C4-2B (cell line): ENCODE data around the gene OR51G2.
A peak's percentile ranks its signal among the peaks of the same experiment; 100 is the strongest.

Experiments
- H3K27ac ChIP-seq: fragments of 450-650 bp; 2 replicates; pipeline ENCODE4 v1.5.1; 2017
- ZFX ChIP-seq: fragments of 450-650 bp; IDR thresholded peaks from 2 replicates; pipeline ENCODE4 v1.6.1; 2017
- TF ChIP-seq, protein P1 (sequence below): fragments of 450-650 bp; conservative IDR thresholded peaks from 2 replicates; pipeline ENCODE4 v1.5.1; 2017; ENCODE audit warnings: mild to moderate bottlenecking

OR51G2 gene

DNA sequence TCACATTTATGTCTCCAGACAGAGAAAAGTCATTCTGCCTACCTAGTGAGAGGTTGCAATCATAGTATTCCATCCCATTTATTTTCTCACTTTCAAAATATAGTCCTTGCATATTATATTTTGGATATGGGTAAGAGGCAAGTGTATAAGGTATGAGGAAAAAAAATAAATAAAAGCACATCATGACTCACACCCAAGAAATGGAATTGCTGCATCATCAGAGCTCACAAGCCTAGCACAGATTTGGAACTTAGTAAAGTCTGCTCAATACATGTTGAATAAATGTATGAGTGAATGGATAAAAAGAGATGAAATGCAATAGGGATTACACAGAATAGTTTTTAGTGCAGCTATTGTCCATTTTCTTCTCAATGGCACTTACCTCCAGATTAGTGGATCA lies 7.5 kb upstream of the OR51G2 start:
- H3K27ac ChIP-seq = no peak overlapping the region
- TF ChIP-seq, protein P1, sequence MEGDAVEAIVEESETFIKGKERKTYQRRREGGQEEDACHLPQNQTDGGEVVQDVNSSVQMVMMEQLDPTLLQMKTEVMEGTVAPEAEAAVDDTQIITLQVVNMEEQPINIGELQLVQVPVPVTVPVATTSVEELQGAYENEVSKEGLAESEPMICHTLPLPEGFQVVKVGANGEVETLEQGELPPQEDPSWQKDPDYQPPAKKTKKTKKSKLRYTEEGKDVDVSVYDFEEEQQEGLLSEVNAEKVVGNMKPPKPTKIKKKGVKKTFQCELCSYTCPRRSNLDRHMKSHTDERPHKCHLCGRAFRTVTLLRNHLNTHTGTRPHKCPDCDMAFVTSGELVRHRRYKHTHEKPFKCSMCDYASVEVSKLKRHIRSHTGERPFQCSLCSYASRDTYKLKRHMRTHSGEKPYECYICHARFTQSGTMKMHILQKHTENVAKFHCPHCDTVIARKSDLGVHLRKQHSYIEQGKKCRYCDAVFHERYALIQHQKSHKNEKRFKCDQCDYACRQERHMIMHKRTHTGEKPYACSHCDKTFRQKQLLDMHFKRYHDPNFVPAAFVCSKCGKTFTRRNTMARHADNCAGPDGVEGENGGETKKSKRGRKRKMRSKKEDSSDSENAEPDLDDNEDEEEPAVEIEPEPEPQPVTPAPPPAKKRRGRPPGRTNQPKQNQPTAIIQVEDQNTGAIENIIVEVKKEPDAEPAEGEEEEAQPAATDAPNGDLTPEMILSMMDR = no peak
- TF ChIP-seq ZFX = no peak

DNA sequence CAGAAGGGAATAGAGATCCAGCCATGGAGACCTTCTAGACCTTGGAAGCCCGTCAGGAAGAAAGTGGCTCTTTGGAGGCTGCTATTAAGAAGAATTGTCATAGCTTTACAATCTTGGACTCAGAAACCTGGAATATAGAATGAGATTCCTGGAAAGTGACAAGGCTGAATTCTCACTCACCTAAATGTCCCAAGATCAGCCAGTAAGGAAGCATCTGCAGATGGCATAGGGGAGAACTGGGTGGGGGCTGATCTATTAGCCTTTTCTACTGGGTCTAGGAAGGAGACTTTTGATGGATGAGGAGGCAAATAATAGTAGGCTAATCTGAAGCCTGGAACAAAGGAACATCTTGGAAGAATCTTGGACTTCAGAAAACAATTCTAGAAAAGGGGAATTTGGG lies 5.1 kb upstream of the OR51G2 start, which contains the start of gene OR51G1:
Gene OR51G1 (minus strand): TSS at position 101 of the 400 bp plus-strand sequence. CDS start 0 bp downstream, at position 101.
- no peak within 1 kb of the TSS for H3K27ac ChIP-seq
- TF ChIP-seq, protein P1 = no peak
- TF ChIP-seq ZFX = no peak

DNA sequence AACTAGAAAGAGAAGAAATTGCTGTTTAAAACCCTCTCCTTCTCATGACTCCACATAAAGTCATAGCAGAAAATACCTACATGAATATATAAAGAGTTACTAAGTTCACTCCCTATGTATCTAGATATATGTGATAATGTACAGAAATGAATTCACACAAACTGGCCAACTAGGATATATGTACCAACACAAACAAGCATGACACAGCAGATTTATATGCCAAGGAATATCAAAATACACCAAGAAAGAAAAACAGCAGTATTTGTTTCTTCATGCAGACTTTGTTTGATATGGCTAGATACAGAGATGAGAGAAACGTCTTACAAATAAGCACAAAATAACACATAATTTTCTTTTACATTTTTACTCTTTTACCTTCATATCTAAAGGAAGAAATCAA lies 3.2 kb upstream of the OR51G2 start:
- TF ChIP-seq, protein P1 = no peak
- no peak for TF ChIP-seq ZFX
- no peak overlapping the region for H3K27ac ChIP-seq

DNA sequence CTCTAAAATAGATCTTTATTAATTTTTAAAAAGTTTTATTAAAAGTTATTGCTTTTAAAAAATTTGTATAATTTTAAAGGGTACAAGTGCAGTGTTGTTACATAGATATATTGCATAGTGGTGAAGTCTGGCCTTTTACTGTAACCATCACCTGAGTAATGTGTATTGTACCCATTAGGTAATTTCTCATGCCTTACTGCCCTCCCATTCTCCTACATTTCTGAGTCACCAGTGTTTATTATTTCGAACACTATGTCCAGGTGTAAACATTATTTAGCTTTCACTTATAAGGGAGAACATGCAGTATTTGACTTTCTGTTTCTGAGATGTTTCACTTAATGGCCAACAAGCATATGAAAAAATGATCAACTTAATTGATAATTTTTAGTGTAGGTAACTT lies 2.6 kb upstream of the OR51G2 start:
- TF ChIP-seq ZFX = no peak
- TF ChIP-seq, protein P1 = no peak
- no peak overlapping the region for H3K27ac ChIP-seq

DNA sequence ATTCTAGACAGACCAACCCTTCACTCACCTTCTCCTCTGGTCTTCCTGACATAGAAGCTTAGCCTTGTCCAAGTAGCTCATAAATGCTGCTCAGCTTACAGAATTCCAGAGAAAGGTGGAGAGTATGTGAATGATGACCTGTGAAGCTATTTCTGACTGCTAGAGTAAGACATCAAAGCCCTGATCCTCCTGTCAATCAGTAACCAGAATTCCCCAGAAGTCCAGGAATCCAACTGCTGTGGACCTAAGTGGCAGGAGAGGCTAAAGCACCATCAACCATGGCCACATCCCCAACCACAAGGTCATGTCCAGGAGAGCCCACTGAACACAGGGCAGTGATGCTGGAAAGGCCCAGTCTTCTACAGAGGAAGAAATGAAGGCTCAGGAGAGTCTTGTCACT lies 2.6 kb downstream of the OR51G2 start:
- no peak overlapping the region for H3K27ac ChIP-seq
- TF ChIP-seq, protein P1 = no peak
- TF ChIP-seq ZFX = no peak

DNA sequence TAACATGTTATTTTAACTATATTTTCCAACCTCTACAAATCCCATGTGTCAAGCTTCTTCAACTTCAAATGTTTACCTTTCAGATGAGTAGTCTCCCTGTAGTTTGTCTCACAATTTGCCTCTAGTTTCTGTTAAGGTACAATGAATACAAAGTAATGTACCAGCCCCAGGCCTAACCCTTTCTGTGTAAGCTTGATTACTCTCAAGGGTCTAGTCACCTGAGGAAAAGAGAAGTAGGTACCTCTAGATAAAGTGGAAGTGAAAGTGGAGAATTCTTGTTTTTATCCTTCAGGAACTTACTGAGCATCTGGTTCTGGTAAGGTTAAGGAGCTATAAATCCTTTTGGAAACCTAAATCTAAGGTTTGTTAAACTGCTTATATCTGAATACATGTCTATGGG lies 15.7 kb downstream of the OR51G2 start, which contains the start of gene OR51A7:
Gene OR51A7 (plus strand): TSS at position 300 of the 400 bp plus-strand sequence. CDS start 3,587 bp downstream, outside the sequence.
- no peak within 1 kb of the TSS for H3K27ac ChIP-seq

DNA sequence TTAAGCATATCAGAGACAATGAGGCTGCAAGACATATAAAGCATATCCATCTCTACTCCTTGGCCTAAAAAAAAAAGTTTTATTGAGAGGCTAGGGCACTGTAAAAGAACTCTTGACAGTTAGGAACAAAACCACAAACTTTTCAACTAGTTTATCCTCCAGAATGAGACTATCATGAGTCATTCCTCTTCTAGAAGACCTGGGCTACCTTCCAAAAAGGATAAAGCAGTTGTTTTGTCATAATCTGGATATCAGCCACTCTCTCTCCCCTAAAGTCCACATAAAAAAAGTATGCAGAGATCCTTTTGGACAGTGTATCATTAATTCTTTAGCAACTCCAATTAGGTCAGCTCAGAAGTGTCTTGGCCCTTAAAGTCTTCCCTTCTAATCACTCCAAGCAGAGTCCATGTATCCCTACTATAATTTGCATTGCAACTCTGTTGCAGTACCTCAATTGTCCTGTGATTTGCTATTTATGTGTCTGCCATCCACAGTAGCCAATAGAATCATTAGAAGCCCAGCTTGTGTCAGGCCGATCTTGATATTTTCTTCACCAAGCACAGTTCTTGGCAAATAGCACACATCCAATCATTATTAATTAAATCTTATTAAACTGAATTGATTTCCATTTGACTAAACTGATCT lies 27.0 kb downstream of the OR51G2 start:
- TF ChIP-seq, protein P1 = peak; percentile 16; the same call in 1 of the 2 replicates
- TF ChIP-seq ZFX = no peak
- H3K27ac ChIP-seq = no peak overlapping the region

More for the DNA sequence above, 15.7 kb downstream of the OR51G2 start, which contains the start of gene OR51A7:
- TF ChIP-seq ZFX = no peak
- TF ChIP-seq, protein P1 = no peak
